ENCODE measurements around the gene HES7.

Gene HES7

GRCh38 chr17:8161289-8162232 lies 37.7 kb upstream of the HES7 start:
- DNase-seq (ENCODE audit: insufficient read length) (no peak), FAIRE-seq (peak; percentile 51)
- TF ChIP-seq POLR2A (IDR thresholded peaks at IDR 0.05; ENCODE audit: low read depth, low read length): no peak; the same call in 1 of the 2 replicates
- TF ChIP-seq POLR2AphosphoS5 (IDR thresholded peaks at IDR 0.05; ENCODE audit: low read depth, low read length): no peak
- no peak for TF ChIP-seq TAF1 (IDR thresholded peaks at IDR 0.05; ENCODE audit: borderline replicate concordance, low read depth, low read length)

- DNase-seq (ENCODE audit: insufficient read length) (no peak), FAIRE-seq (no peak)
- TF ChIP-seq POLR2A (IDR thresholded peaks at IDR 0.05; ENCODE audit: low read depth, low read length): no peak
- no peak for TF ChIP-seq TAF1 (IDR thresholded peaks at IDR 0.05; ENCODE audit: borderline replicate concordance, low read depth, low read length)
- TF ChIP-seq POLR2AphosphoS5 (IDR thresholded peaks at IDR 0.05; ENCODE audit: low read depth, low read length): no peak
Measured at GRCh38 chr17:8160741-8161221, 36.9 kb upstream of the HES7 start.

GRCh38 chr17:8160224-8160577 lies 36.3 kb upstream of the HES7 start:
- TF ChIP-seq TAF1 (IDR thresholded peaks at IDR 0.05; ENCODE audit: borderline replicate concordance, low read depth, low read length) (no peak), POLR2A (IDR thresholded peaks at IDR 0.05; ENCODE audit: low read depth, low read length) (no peak), POLR2AphosphoS5 (IDR thresholded peaks at IDR 0.05; ENCODE audit: low read depth, low read length) (no peak)
- DNase-seq (ENCODE audit: insufficient read length): no peak
- no peak for FAIRE-seq

- TF ChIP-seq TAF1 (IDR thresholded peaks at IDR 0.05; ENCODE audit: borderline replicate concordance, low read depth, low read length): no peak
- no peak for TF ChIP-seq POLR2A (IDR thresholded peaks at IDR 0.05; ENCODE audit: low read depth, low read length)
- no peak for TF ChIP-seq POLR2AphosphoS5 (IDR thresholded peaks at IDR 0.05; ENCODE audit: low read depth, low read length)
- FAIRE-seq (no peak), DNase-seq (ENCODE audit: insufficient read length) (no peak)
Measured at GRCh38 chr17:8159459-8160223, 35.7 kb upstream of the HES7 start.

- TF ChIP-seq POLR2AphosphoS5 (IDR thresholded peaks at IDR 0.05; ENCODE audit: low read depth, low read length): no peak
- no peak for TF ChIP-seq TAF1 (IDR thresholded peaks at IDR 0.05; ENCODE audit: borderline replicate concordance, low read depth, low read length)
- no peak for TF ChIP-seq POLR2A (IDR thresholded peaks at IDR 0.05; ENCODE audit: low read depth, low read length)
- DNase-seq (ENCODE audit: insufficient read length) (no peak), FAIRE-seq (no peak)
Measured at GRCh38 chr17:8159032-8159400, 35.1 kb upstream of the HES7 start.

- FAIRE-seq (peak; percentile 89), DNase-seq (ENCODE audit: insufficient read length) (peak; percentile 74)
- TF ChIP-seq POLR2A (IDR thresholded peaks at IDR 0.05; ENCODE audit: low read depth, low read length) (peak; percentile 44), TAF1 (IDR thresholded peaks at IDR 0.05; ENCODE audit: borderline replicate concordance, low read depth, low read length) (no peak)
Measured at GRCh38 chr17:8158267-8159031, 34.5 kb upstream of the HES7 start.

- TF ChIP-seq TAF1 (IDR thresholded peaks at IDR 0.05; ENCODE audit: borderline replicate concordance, low read depth, low read length): peak; percentile 67
- TF ChIP-seq POLR2A (IDR thresholded peaks at IDR 0.05; ENCODE audit: low read depth, low read length): peak; percentile 80
- TF ChIP-seq POLR2AphosphoS5 (IDR thresholded peaks at IDR 0.05; ENCODE audit: low read depth, low read length): peak; percentile 58
- FAIRE-seq: peak; percentile 99
- peak; percentile 96 for DNase-seq (ENCODE audit: insufficient read length)
Measured at GRCh38 chr17:8156246-8156992, 32.5 kb upstream of the HES7 start.

GRCh38 chr17:8155996-8156245 lies 32.0 kb upstream of the HES7 start:
- FAIRE-seq: peak; percentile 30
- no peak for DNase-seq (ENCODE audit: insufficient read length)
- TF ChIP-seq POLR2AphosphoS5 (IDR thresholded peaks at IDR 0.05; ENCODE audit: low read depth, low read length): no peak
- TF ChIP-seq TAF1 (IDR thresholded peaks at IDR 0.05; ENCODE audit: borderline replicate concordance, low read depth, low read length): no peak
- no peak for TF ChIP-seq POLR2A (IDR thresholded peaks at IDR 0.05; ENCODE audit: low read depth, low read length)

GRCh38 chr17:8155231-8155995 lies 31.5 kb upstream of the HES7 start:
- no peak for TF ChIP-seq POLR2A (IDR thresholded peaks at IDR 0.05; ENCODE audit: low read depth, low read length)
- TF ChIP-seq TAF1 (IDR thresholded peaks at IDR 0.05; ENCODE audit: borderline replicate concordance, low read depth, low read length): no peak
- no peak for TF ChIP-seq POLR2AphosphoS5 (IDR thresholded peaks at IDR 0.05; ENCODE audit: low read depth, low read length)
- no peak for DNase-seq (ENCODE audit: insufficient read length)
- FAIRE-seq: no peak

- DNase-seq (ENCODE audit: insufficient read length) (no peak), FAIRE-seq (no peak)
- no peak for TF ChIP-seq POLR2A (IDR thresholded peaks at IDR 0.05; ENCODE audit: low read depth, low read length)
- TF ChIP-seq TAF1 (IDR thresholded peaks at IDR 0.05; ENCODE audit: borderline replicate concordance, low read depth, low read length): no peak
- no peak for TF ChIP-seq POLR2AphosphoS5 (IDR thresholded peaks at IDR 0.05; ENCODE audit: low read depth, low read length)
Measured at GRCh38 chr17:8154608-8155155, 30.8 kb upstream of the HES7 start.
